ENCODE results near the gene SH3D21.

SH3D21 gene

DNA sequence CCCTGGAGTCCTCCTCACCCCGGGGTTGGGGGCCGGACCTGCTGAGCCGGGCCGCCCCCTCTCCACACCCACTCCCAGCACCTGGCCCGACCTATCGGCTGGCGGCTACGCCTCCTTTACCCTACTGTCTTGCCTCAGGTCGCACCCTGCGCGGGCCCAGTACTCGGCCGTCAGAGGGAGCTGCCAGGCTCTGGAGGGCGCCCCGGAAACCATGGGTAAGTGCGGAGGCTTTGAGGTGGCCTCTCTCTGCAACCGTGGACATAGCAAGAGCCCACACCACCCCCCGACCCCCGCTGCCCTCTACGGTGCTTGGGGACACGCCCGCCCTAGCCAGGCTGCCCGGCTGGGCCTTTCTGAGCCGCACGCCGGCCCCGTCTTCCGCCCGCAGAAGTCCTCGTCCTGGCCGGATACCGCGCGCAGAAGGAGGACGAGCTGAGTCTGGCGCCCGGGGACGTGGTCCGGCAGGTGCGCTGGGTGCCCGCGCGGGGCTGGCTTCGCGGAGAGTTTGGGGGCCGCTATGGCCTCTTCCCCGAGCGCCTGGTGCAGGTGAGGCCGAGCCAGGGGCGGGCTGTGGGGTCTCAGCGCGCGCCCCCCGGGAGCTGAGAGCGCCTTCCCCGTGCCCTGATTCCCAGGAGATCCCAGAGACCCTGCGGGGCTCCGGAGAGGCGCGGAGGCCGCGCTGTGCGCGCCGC, at the start of gene SH3D21:
TSS of gene SH3D21 (plus strand) at position 159 of the 692 bp plus-strand sequence. CDS start at position 212, 53 bp downstream.
- peak; percentile 48 for DNase-seq

DNA sequence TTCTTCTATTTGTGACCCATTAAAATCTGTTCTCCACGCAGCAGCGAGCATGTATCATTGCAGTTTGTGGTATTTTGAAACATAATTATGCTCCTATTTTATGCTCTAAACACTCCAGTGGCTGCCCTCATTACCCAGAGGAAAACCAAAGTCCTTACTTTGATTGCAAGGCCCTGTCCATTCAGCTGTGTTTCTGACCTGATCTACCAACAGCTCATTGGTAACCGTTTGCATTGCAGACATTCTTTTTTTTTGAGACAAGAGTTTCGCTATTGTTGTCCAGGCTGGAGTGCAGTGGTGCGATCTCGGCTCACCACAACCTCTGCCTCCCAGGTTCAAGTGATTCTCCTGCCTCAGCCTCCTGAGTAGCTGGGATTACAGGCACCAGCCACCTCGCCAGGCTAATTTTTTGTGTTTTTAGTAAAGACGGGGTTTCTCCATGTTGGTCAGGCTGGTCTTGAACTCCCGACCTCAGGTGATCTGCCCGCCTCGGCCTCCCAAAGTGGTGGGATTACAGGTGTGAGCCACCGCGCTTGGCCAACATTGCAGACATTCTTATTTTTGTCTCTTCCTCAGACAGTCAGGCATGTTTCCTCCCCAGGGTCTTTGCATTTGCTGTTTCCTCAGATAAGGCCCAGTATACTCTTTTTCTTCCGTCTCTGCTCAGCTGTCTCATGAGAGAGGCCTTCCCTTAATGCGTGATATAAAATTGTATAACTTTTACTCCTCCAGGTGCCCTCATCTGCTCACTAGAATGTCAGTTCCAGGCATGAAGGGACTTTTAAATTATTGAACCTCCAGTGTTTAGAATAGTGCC, 49.4 kb upstream of the SH3D21 start:
- DNase-seq, result no peak

DNA sequence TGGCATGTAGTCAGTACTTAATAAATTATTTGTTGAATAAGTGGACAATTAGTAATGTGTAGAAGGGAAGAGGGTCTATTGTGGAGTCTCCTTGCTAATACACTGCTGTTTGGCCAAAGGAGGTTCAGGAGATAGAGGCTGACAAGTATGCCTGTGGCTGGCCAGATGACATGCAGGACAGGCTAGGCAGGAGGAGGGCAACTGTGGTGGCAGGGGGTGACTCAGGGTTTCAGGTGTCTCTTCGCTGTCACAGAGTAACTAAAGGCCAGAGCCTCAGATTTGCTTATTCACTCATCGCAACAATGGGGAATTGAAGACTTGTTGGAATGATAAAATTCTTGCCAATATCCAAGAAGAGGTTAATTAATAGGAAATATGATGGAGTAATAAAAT, 48.8 kb upstream of the SH3D21 start:
- no peak for DNase-seq

DNA sequence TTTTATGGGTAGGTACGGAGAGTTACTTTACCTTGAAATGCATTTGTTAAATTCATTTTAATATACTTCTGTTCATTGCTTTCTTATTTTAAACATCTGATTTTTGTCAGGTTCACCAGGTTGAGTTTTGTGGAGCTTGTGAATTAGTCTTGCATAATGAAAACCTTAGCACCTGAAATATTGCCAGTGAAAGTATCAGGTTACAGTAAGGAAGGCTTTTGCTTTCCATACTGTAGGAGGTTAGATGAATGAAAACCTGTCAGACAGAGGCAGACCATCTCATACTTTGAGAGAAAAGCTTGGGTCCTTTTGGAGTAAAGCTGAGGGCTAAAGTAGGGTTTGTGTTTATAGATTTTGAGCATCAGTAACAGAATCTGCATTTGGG, 47.2 kb upstream of the SH3D21 start:
- no peak for DNase-seq

DNA sequence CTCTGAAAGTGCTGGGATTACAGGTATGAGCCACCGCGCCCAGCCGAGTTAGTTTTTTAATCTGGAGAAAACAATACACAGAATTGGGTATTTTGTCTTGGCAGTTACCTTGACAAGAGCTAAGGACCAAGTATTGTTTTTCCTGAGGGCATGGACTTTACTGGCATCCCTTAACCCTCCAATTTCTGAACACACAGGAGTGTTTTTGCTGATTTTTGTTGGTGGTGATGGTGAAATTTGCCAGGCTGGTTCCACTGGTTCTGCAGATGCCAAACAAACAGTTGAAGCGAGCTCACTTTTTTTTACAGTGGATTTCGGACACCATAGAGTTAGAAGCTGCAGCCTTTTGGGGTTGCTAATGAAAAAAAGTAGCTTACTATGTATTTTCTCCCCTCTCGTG, 37.2 kb upstream of the SH3D21 start:
- DNase-seq, result no peak

DNA sequence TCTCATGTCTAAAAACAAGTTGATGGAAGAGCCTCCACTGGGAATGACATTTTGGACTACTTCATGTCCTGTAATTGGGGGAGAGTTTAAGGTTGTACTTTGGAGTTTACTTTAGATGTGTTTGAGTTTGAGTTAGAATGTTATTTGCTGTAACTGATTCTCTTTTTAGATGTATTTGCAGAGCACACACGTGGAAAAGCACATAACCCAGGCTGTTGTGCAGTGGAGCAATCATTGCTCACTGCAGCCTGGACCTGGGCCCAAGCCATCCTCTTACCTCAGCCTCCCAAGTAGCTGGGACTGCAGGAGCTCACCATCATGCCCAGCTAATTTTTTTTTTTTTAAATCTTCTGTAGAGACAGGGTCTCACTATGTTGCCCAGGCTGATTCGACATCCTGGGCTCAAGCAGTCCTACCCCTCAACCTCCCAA, 36.7 kb upstream of the SH3D21 start:
- no peak for DNase-seq

DNA sequence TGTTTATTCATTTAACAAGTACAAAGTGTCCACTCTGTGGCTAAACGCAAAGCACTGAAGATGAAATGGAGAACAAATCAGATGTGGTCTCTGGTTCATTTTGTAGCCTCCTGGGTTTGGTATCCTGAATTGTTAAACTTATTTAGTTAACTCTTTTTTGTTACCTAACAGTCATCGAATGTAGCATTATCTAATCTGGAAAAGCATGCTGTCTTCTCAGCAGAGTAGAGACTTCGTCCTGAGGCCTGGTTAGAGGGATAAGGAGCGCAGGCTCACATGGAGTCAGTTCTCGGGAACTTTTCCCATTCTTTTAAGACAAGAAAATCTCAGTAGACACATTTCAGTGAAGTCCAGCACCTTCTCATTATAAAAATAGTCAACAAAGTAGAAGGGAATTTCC, 33.1 kb upstream of the SH3D21 start:
- DNase-seq, result no peak

DNA sequence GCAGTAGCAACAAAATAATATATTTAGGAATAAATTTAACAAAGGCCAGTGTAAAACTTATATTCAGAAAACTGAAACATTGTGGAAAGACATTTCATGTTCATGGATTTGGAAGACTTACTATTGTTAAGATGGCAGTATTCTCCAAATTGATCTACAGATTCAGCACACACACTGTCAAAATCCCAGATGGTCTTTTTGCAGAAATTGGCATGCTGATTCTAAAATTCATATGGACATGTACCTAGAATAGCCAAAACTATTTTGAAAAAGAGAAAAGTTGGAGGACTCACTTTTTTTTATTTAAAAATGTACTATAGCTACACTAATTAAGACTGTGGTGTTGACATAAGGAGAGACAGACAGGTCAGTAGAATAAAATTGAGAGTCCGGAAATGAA, 32.0 kb upstream of the SH3D21 start:
- no peak for DNase-seq

DNA sequence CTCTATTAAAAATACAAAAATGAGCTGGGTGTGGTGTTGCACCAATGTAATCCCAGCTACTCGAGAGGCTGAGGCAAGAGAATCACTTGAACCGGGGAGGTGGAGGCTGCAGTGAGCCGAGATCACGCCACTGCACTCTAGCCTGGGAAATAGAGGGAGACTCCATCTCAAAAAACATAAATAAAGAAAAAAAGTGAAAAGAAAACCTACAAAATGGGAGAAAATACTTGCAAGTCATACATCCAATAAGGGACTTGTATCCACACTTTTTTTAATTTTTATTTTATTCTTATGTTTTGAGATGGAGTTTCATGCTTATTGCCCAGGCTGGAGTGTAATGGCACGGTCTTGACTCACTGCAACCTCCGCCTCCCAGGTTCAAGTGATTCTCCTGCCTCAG, 29.5 kb upstream of the SH3D21 start:
- DNase-seq, result no peak

DNA sequence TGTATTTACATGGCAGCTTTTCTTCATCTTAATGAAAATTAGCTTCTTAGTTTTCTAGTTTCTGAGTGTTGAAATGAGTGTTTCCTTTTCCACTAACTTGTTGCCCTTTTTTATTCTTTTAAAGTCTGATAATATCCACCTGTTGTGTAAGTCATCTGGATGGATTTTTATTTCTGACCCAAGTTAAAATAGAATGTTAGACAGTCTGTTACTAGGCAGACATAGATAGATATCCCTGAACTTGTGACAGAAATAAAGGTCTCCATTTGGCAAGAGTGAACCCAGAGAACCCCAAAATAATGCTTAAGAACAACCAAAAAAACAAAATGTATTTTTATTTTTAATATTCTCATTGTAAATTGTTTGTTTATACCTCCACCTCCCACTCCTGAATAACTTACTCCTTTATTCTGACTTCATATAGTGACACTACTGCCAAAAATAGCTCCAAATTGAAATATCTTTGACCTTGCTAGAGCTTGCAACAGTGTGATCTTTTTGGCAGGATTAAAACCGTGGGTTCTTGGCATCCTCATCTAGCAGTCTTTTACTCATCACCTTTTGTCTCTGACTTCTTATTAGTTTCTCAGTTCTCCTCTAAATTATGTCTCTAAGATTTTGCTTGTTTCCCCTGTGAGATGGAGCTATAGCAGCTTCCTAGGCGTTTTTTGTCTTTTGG, 26.9 kb upstream of the SH3D21 start:
- DNase-seq, result no peak

DNA sequence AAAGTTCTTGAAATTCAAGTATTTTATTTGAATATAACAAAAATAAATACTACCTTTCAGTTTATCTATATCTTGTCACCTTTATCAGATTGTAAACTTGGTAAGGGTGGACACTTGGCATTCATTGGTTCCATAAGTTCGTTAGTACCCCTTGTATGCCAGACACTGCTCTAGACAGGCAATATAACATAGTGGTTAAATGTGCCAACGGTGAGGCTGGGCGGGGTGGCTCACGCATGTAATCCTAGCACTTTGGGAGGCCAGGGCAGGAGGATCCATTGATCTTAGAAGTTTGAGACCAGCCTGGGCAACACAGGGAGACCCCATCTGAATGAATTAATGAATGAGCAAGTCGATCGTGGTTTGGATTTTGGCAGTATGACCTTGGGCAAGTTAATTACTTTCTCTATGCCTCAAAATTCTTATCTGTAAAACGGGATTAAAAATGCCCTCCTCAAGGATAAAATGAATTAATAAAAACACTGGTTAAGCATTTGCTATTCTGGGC, 26.3 kb upstream of the SH3D21 start:
- no peak for DNase-seq

DNA sequence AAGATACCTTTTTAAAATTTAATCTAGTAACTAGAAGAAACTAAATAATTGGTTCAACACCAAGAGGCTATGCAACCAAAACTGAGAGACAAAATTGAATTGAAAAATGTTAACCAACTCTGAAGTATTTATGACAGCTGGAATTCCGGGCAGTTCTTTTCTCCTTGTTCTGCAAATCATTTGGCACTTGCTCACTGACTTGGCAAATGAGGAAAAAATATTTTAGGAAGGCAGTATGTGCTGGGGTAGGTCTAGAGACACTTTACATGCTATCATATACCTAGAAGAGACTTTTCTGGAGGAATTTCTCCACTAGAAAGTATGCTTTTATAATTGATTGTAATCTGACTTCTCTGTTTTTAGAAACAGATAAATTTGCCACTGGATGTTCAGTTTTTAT, 22.1 kb upstream of the SH3D21 start:
- DNase-seq, result no peak

DNA sequence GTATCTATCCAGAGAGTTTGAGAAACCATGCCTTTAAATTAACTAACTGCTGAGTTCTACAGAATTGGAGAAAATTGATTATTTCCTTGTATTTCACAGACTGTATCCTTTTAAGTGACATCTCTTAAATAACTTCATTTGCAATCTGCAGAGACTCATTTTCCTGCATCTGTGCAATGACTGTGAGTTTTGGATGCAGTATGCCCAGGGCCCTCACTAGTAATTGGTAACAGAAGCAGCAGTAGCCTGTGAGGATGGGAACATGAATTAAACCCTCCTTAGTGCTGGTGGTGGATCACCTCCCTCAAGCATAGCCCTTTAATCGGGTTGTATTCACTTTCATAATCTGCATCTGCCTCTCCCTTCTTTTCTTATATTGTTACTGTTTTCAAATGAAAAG, 21.7 kb upstream of the SH3D21 start:
- DNase-seq, result no peak

DNA sequence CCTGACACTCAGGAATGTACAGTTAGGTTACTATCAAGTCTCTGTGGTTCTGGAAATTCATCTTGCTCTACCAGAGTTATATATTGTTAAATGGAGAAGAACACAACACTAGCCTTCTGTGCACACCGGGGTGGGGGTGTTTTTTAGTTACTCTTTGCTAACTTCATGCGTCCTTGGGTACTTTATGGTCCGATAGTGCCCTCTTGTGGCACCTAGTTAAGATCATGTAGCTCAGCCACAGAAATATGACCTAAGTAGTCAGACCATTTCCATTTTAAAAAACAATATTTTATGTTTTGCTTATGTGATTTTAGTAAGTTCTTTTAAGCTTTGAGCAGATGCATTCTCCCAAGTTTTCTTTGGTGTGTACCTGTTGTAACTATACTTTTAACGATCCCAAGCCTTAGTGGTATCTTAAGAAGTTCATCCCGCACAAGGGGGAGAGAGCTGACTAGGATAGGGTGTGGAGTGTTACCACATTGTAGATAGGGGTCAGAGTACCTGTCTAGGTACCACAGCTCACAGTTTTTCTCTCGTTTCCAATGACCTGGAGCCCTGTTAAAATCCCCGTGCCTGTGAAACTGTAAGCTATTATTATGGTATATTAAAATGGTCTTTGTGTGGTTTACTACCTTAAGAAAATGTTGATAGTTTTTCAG, 20.6 kb upstream of the SH3D21 start:
- DNase-seq, result peak; percentile 51

DNA sequence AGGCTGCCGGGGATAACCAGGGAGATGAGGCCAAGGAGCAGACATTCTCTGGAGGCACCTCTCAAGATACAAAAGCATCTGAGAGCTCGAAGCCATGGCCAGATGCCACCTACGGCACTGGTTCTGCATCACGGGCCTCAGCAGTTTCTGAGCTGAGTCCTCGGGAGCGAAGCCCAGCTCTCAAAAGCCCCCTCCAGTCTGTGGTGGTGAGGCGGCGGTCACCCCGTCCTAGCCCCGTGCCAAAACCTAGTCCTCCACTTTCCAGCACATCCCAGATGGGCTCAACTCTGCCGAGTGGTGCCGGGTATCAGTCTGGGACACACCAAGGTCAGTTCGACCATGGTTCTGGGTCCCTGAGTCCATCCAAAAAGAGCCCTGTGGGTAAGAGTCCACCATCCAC, 19.4 kb upstream of the SH3D21 start:
- no peak for DNase-seq

DNA sequence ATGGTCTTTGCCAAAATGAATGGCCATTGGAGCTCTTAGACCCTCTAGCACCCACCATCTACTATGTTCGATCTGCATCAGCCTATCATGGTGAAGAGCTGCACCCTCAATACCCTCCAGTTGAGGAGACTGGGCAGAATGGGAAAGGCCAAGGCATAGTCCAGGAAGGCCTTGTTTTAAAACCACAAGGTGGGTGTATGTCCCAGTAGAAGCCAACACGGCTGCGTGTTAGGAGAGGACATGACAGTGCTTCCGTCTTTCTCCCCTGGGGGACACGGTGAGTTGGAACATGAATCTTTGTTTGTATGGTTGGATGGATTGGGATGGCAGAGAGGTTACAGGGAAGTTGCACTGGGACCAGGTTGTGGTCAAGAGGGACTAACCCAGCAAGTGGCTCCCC, 18.6 kb upstream of the SH3D21 start:
- DNase-seq, result no peak

DNA sequence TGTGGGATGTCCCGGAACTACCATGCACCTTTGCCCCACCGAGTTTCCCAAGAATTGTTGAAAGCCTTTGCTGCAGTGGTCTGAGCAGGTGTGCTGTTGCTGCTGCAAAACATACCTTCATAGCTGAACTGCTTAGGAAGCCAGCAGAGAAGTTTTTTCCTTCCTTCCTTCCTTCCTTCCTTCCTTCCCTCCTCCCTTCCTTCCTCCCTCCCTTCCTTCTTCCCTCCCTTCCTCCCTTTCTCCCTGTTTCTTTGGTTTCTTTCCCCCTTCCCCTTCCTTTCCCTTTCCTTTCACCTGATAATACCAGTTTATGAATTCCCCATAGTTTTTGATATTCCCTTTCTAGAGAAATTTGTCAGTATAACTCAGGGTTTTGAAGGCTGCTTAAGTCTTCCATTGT, 10.8 kb upstream of the SH3D21 start:
- DNase-seq, result no peak

DNA sequence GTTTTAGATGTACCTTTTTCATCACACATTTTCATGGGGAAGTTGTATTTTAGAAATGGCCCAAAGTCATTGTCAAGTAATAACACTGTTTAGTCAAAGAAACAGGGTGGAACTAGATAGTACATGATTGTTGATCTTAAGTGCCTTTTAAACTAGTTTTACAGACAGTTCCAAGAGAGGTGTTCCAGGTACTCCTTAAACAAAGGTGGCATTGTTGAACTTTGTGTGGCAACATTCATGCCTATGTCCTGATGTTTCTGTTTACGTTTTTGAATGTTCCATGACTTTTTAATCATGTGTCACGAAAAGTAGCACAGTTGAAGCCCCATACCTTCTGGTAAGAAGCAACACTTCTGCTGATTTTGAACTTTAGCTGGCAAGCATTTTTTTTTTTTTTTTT, 9.1 kb upstream of the SH3D21 start:
- DNase-seq, result no peak

DNA sequence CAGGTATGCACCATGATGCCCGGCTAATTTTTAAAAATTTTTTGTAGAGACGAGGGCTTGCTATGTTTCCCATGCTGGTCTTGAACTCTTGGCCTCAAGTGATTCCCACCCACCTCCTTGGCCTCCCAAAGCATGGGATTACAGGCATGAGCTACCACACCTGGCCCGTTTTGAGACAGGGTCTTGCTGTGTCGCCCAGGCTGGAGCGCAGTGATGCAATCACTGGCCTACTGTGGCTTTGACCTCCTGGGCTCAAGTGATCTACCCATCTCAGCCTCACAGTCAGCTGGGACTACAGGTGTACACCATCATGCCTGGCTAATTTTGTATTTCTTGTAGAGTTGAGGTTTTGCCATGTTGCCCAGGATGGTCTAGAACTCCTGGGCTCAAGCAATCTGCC, 7.5 kb upstream of the SH3D21 start:
- DNase-seq, result no peak

DNA sequence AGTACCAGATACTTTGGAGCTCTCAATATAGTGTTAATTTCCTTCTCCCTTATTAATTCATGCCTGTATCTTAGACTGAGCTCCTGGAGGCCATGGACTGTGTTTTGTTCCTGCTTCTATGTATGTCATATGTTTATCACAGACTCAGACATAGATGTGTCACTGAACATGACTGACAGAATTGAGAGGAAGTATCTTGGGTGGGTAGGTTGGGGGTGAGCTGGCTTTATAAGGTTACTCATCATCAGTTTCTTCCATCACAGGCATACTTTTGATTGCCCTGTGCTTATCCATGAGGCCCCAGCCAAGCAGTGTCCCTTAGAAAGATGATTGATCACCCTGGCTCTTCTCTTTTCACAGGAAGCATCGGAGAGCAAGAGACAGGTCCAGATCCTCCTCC, 5.6 kb upstream of the SH3D21 start:
- no peak for DNase-seq

DNA sequence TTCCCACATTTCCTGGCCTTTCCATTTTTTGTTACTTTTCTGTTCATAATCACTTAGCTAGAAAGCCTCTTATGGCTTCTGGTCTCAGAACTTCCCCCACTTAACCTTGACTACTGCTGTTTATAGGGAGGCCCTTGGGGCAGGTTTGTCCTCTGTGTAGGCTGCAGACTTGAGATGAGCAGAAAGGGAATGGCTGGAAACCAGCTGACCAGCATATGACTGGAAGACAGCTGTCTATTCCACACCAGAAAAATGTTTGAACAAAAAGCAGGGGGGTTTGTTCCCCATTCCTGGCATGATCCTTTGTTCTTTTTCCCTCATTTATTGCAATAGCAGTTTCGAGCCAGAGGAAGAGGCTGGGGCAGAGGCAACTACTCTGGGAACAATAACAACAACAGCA, 4.9 kb upstream of the SH3D21 start:
- no peak for DNase-seq

DNA sequence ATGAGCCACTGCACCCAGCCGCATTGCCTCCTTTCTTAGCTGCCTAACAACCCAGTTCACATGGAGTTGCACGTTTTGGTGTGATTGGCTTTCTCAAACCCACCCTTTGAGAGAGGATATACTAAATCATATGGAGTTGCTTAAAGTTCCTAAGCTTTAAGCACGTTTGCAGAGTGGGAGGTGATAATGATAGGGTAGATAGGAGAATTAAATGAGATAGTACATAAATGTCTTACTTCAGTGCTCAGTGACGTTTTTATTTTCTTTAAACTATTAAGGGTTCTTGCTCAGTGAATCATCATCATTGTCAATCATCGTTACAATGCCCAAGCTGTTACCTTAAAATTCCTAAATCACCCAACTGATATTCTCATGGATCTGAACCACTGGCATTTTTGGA, 2.9 kb upstream of the SH3D21 start:
- no peak for DNase-seq

DNA sequence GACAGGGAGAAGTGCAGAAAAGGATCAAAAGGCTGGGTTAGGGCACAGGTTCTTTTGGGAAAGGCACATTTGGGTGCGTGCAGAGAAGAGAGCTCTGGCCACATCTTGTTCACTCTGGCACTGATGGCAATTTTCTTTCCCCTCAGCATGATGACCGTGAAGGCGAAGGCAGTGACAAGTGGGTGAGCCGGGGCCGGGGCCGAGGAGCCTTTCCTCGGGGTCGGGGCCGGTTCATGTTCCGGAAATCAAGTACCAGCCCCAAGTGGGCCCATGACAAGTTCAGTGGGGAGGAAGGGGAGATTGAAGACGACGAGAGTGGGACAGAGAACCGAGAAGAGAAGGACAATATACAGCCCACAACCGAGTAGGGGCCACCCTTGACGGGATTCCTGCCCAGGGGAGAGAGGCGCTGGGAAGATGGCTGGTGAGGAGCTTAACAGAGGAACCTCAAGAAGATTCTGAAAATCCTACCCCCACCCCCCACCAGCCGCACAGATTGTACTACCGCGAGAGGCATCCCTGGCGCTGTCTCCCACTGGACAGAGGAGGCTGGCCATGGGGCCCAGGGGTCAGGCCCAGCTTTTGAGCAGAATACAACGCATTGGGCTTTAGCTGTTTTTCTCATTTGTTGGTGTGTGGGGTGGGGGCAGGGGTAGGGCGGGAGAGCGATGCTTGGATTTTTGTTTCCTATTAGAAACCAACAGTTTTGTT, 2.4 kb upstream of the SH3D21 start:
- no peak for DNase-seq

Measured in COR-L47 (cell line).